Liver (tissue), 9 donors: ENCODE data around the gene TTC38. TPM values are rescaled to one million over a fixed set of nuclear protein-coding genes. Genes with fewer than 3 reads are reported as not detected.
"Not testable (repeated sequence)": the region's sequence is repeated elsewhere in the genome, so short reads cannot be mapped to it uniquely, and the experiment has no call there.

Experiments used
- DNase-seq: peaks from one replicate; pipeline ENCODE4 v3.0.0-alpha.2; 2017; ENCODE audit warnings: low spot score
- H3K27ac ChIP-seq, 2 donors: one replicate each; pipeline ENCODE4 v1.7.0; 2013; ENCODE audit warnings: inconsistent platforms in 2 of 2, low read length in 2 of 2, control low read depth in 1 of 2, low read depth in 1 of 2, mild to moderate bottlenecking in 1 of 2
- H3K27me3 ChIP-seq, 4 donors: one replicate each; pipeline versions ENCODE4 v1.6.1 to v1.7.0; 2013; ENCODE audit warnings: low read length in 3 of 4, inconsistent platforms in 1 of 4, mild to moderate bottlenecking in 1 of 4, moderate library complexity in 1 of 4; ENCODE audit not compliant: control insufficient read depth in 4 of 4, insufficient read depth in 4 of 4
- H3K36me3 ChIP-seq, 4 donors: one replicate each; pipeline versions ENCODE4 v1.6.1 to v1.7.0; 2013; ENCODE audit warnings: low read length in 3 of 4, mild to moderate bottlenecking in 3 of 4, low read depth in 1 of 4, moderate library complexity in 1 of 4; ENCODE audit not compliant: control insufficient read depth in 4 of 4, insufficient read depth in 3 of 4
- H3K4me1 ChIP-seq, 4 donors: one replicate each; pipeline versions ENCODE4 v1.6.1 to v1.7.0; 2013; ENCODE audit warnings: low read length in 3 of 4, mild to moderate bottlenecking in 3 of 4, moderate library complexity in 1 of 4; ENCODE audit not compliant: control insufficient read depth in 4 of 4, insufficient read depth in 4 of 4
- H3K4me3 ChIP-seq, 3 donors: one replicate each; pipeline versions ENCODE4 v1.6.1 to v1.7.0; 2013; ENCODE audit warnings: low read length in 3 of 3, control low read depth in 1 of 3, low read depth in 1 of 3, mild to moderate bottlenecking in 1 of 3
- H3K9ac ChIP-seq, 2 donors: one replicate each; pipeline ENCODE4 v1.7.0; 2013; ENCODE audit warnings: low read length in 2 of 2, mild to moderate bottlenecking in 2 of 2, moderate library complexity in 2 of 2, control low read depth in 1 of 2, low read depth in 1 of 2
- H3K9me3 ChIP-seq, 4 donors: one replicate each; pipeline versions ENCODE4 v1.6.1 to v1.7.0; 2013; ENCODE audit warnings: low read length in 3 of 4; ENCODE audit not compliant: control insufficient read depth in 4 of 4
- CTCF ChIP-seq: fragments of 150-350 bp; IDR thresholded peaks from 2 replicates; pipeline ENCODE4 v1.5.1; 2017; ENCODE audit warnings: improper control_type of control experiment, low read depth, low read length; ENCODE audit not compliant: missing input control
- EGR1 ChIP-seq, 2 donors: IDR thresholded peaks; 2 replicates each; pipeline ENCODE4 v1.6.1; 2016 to 2018; ENCODE audit warnings: antibody characterized with exemption in 2 of 2, low read depth in 2 of 2
- FOXA1 ChIP-seq: IDR thresholded peaks from 2 replicates; pipeline ENCODE4 v1.6.1; 2016; ENCODE audit warnings: antibody characterized with exemption
- FOXA2 ChIP-seq: IDR thresholded peaks from 2 replicates; pipeline ENCODE4 v1.6.1; 2016; ENCODE audit warnings: antibody characterized with exemption
- GABPA ChIP-seq, 2 donors: IDR thresholded peaks in 1 of 2; conservative IDR thresholded peaks in 1 of 2; 2 replicates each; pipeline ENCODE4 v1.6.1; 2016; ENCODE audit warnings: antibody characterized with exemption in 2 of 2, mild to moderate bottlenecking in 1 of 2, moderate library complexity in 1 of 2
- HNF4A ChIP-seq, 2 donors: conservative IDR thresholded peaks; 2 replicates each; pipeline ENCODE4 v1.6.1; 2016; ENCODE audit warnings: antibody characterized with exemption in 2 of 2, mild to moderate bottlenecking in 2 of 2
- HNF4G ChIP-seq: IDR thresholded peaks from 2 replicates; pipeline ENCODE4 v1.6.1; 2016; ENCODE audit warnings: antibody characterized with exemption
- JUND ChIP-seq, 2 donors: IDR thresholded peaks; 2 replicates each; pipeline ENCODE4 v1.6.1; 2016; ENCODE audit warnings: antibody characterized with exemption in 2 of 2
- MAX ChIP-seq: IDR thresholded peaks from 2 replicates; pipeline ENCODE4 v1.6.1; 2016; ENCODE audit warnings: antibody characterized with exemption
- NR2F2 ChIP-seq: IDR thresholded peaks from 2 replicates; pipeline ENCODE4 v1.6.1; 2016; ENCODE audit warnings: antibody characterized with exemption
- RAD21 ChIP-seq, 2 donors: IDR thresholded peaks; 2 replicates each; pipeline ENCODE4 v1.6.1; 2016; ENCODE audit warnings: antibody characterized with exemption in 2 of 2, mild to moderate bottlenecking in 2 of 2
- REST ChIP-seq: IDR thresholded peaks from 2 replicates; pipeline ENCODE4 v1.6.1; 2016; ENCODE audit warnings: antibody characterized with exemption, mild to moderate bottlenecking
- RXRA ChIP-seq, 2 donors: IDR thresholded peaks; 2 replicates each; pipeline ENCODE4 v1.6.1; 2017 to 2018; ENCODE audit warnings: antibody characterized with exemption in 2 of 2, mild to moderate bottlenecking in 1 of 2
- SP1 ChIP-seq: IDR thresholded peaks from 2 replicates; pipeline ENCODE4 v1.6.1; 2018; ENCODE audit warnings: antibody characterized with exemption, mild to moderate bottlenecking
- TAF1 ChIP-seq: conservative IDR thresholded peaks from 2 replicates; pipeline ENCODE4 v1.6.1; 2016; ENCODE audit warnings: antibody characterized with exemption, mild to moderate bottlenecking
- YY1 ChIP-seq: IDR thresholded peaks from 2 replicates; pipeline ENCODE4 v1.6.1; 2016; ENCODE audit warnings: antibody characterized with exemption, mild to moderate bottlenecking
- ZBTB33 ChIP-seq: IDR thresholded peaks from 2 replicates; pipeline ENCODE4 v1.6.1; 2016; ENCODE audit warnings: antibody characterized with exemption
- WGBS: extraction: QIAGEN DNeasy Blood & Tissue Kit; methylation state at CpG from one replicate; pipeline ENCODE4 v1.1.7; 2013; 5-methylcytosine and 5-hydroxymethylcytosine counted together
- polyA plus RNA-seq, 2 donors: library from polyadenylated mRNA; stranded (reverse) in 1 of 2; unstranded in 1 of 2; fragments of 200-250 nt in 1 of 2; fragments of >200 nt in 1 of 2; fragmentation: Nextera tagmentation in 1 of 2; extraction: Ambion mirVana in 1 of 2; gene quantifications; one replicate each; pipeline versions ENCODE4 v1.2.1 to v1.2.3, GENCODE V29; 2013 to 2015
- total RNA-seq, 2 donors: library from RNA; depleted of rRNA; stranded (reverse); fragments of >200 nt; gene quantifications; one replicate each; pipeline ENCODE4 v1.2.3, GENCODE V29; 2014
- donor health status: healthy.
- donor health status: healthy.
- donor health status: healthy.
- donor health status: healthy.
- donor health status: healthy.

Gene TTC38
- total and polyA plus RNA-seq, 4 donors: 63.9 to 389 (median 128) TPM

GRCh38 chr22:46312056-46312455 lies 44.2 kb downstream of the TTC38 start (continued):
- TF ChIP-seq RAD21 (IDR thresholded peaks at IDR 0.05): no peak

GRCh38 chr22:46312848-46313247 lies 45.0 kb downstream of the TTC38 start:
- WGBS: 100% methylated on average over 2 of the region's 2 CpGs
- H3K36me3 ChIP-seq, H3K9me3 ChIP-seq, H3K4me3 ChIP-seq, H3K27ac ChIP-seq, H3K4me1 ChIP-seq, H3K27me3 ChIP-seq, H3K9ac ChIP-seq, DNase-seq: not testable (repeated sequence)

- H3K27me3 ChIP-seq: no peaks in the 10 kb centered on the region
- H3K36me3 ChIP-seq: no peaks in the 10 kb centered on the region
- 95% methylated on average over 12 of the region's 12 CpGs for WGBS
- DNase-seq: no peak
- TF ChIP-seq HNF4G: no peak
- no peak for TF ChIP-seq REST
- no peak for TF ChIP-seq RXRA (IDR thresholded peaks at IDR 0.05)
- TF ChIP-seq HNF4A (conservative IDR thresholded peaks at IDR 0.05): no peak
- no peak for TF ChIP-seq SP1
- no peak for TF ChIP-seq NR2F2
- TF ChIP-seq EGR1 (IDR thresholded peaks at IDR 0.05; ENCODE audit: low read depth in 2 of 2): no peak
- TF ChIP-seq YY1: no peak
- TF ChIP-seq CTCF: no peak
- no peak for TF ChIP-seq ZBTB33
- no peak for TF ChIP-seq TAF1
- TF ChIP-seq FOXA1: no peak
- TF ChIP-seq JUND (IDR thresholded peaks at IDR 0.05): no peak
- no peak for TF ChIP-seq GABPA (IDR thresholded peaks at IDR 0.05 in 1 of 2, conservative IDR thresholded peaks at IDR 0.05 in 1 of 2)
- TF ChIP-seq FOXA2: no peak
- TF ChIP-seq MAX: no peak
- H3K27ac ChIP-seq: no peak overlapping the region
- H3K4me1 ChIP-seq: peaks cover 0 to 4% (median 2%) of the 10 kb centered on the region in 4 donors
- no peak overlapping the region for H3K4me3 ChIP-seq
- no peaks in the 10 kb centered on the region for H3K9me3 ChIP-seq
- H3K9ac ChIP-seq: no peak overlapping the region
Measured at GRCh38 chr22:46315976-46316375, 48.2 kb downstream of the TTC38 start.
